Endothelial cell of umbilical vein (primary cell): ENCODE results near the gene SART3.

Experiments used
- MAX ChIP-seq: IDR thresholded peaks from 2 replicates; pipeline ENCODE4 v1.6.1; 2011; ENCODE audit not compliant: insufficient read depth, insufficient read length
- POLR2A ChIP-seq: IDR thresholded peaks from 2 replicates; pipeline ENCODE4 v1.6.1; 2012; ENCODE audit warnings: low read depth, mild to moderate bottlenecking, control low read depth, low read length
- TF ChIP-seq, protein P1 (sequence below), 2 donors: IDR thresholded peaks; 1 replicate in 1 of 2; 2 replicates in 1 of 2; pipeline ENCODE4 v1.5.1; 2011; ENCODE audit warnings: low read length in 2 of 2, mild to moderate bottlenecking in 2 of 2, moderate library complexity in 2 of 2, control low read depth in 1 of 2, inconsistent platforms in 1 of 2, low read depth in 1 of 2; ENCODE audit not compliant: insufficient read depth in 1 of 2; ENCODE audit errors: extremely low read depth in 1 of 2

- TF ChIP-seq MAX (peak; percentile 86), POLR2A (no peak)
- TF ChIP-seq, protein P1, sequence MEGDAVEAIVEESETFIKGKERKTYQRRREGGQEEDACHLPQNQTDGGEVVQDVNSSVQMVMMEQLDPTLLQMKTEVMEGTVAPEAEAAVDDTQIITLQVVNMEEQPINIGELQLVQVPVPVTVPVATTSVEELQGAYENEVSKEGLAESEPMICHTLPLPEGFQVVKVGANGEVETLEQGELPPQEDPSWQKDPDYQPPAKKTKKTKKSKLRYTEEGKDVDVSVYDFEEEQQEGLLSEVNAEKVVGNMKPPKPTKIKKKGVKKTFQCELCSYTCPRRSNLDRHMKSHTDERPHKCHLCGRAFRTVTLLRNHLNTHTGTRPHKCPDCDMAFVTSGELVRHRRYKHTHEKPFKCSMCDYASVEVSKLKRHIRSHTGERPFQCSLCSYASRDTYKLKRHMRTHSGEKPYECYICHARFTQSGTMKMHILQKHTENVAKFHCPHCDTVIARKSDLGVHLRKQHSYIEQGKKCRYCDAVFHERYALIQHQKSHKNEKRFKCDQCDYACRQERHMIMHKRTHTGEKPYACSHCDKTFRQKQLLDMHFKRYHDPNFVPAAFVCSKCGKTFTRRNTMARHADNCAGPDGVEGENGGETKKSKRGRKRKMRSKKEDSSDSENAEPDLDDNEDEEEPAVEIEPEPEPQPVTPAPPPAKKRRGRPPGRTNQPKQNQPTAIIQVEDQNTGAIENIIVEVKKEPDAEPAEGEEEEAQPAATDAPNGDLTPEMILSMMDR (IDR thresholded peaks at IDR 0.05; ENCODE audit: extremely low read depth in 1 of 2, insufficient read depth in 1 of 2, low read depth in 1 of 2, low read length in 2 of 2): no peak
Measured at GRCh38 chr12:108565976-108566375, 5.0 kb upstream of the SART3 start.
